ENCODE results near the gene PARP4. TPM values are rescaled to one million over a fixed set of nuclear protein-coding genes. Genes with fewer than 3 reads are reported as not detected.
"Not testable (repeated sequence)": the region's sequence is repeated elsewhere in the genome, so short reads cannot be mapped to it uniquely, and the experiment has no call there.

PARP4 gene
- total and polyA plus RNA-seq, 2 experiments from 2014 or later = 12.9 to 32.9 TPM

DNA sequence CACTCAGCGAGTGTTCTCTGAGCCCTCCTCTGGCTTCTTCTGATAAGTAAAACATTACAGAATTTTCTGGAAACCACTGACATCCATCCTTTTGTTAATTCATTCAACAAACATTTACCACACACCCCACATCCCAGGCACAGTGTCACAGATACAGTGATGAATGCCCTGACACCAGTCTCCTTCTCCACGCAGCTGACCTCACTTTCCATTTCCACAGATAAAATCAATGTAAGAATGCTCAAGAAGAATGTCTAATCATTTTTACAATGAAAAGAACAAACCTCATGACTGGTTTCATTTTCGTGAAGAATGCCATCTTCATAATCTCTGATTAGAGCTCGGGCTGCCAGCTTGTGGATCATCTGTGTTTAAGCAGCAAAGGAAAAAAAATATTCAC lies 69.2 kb downstream of the PARP4 start (continued):
- TF ChIP-seq, protein P1, sequence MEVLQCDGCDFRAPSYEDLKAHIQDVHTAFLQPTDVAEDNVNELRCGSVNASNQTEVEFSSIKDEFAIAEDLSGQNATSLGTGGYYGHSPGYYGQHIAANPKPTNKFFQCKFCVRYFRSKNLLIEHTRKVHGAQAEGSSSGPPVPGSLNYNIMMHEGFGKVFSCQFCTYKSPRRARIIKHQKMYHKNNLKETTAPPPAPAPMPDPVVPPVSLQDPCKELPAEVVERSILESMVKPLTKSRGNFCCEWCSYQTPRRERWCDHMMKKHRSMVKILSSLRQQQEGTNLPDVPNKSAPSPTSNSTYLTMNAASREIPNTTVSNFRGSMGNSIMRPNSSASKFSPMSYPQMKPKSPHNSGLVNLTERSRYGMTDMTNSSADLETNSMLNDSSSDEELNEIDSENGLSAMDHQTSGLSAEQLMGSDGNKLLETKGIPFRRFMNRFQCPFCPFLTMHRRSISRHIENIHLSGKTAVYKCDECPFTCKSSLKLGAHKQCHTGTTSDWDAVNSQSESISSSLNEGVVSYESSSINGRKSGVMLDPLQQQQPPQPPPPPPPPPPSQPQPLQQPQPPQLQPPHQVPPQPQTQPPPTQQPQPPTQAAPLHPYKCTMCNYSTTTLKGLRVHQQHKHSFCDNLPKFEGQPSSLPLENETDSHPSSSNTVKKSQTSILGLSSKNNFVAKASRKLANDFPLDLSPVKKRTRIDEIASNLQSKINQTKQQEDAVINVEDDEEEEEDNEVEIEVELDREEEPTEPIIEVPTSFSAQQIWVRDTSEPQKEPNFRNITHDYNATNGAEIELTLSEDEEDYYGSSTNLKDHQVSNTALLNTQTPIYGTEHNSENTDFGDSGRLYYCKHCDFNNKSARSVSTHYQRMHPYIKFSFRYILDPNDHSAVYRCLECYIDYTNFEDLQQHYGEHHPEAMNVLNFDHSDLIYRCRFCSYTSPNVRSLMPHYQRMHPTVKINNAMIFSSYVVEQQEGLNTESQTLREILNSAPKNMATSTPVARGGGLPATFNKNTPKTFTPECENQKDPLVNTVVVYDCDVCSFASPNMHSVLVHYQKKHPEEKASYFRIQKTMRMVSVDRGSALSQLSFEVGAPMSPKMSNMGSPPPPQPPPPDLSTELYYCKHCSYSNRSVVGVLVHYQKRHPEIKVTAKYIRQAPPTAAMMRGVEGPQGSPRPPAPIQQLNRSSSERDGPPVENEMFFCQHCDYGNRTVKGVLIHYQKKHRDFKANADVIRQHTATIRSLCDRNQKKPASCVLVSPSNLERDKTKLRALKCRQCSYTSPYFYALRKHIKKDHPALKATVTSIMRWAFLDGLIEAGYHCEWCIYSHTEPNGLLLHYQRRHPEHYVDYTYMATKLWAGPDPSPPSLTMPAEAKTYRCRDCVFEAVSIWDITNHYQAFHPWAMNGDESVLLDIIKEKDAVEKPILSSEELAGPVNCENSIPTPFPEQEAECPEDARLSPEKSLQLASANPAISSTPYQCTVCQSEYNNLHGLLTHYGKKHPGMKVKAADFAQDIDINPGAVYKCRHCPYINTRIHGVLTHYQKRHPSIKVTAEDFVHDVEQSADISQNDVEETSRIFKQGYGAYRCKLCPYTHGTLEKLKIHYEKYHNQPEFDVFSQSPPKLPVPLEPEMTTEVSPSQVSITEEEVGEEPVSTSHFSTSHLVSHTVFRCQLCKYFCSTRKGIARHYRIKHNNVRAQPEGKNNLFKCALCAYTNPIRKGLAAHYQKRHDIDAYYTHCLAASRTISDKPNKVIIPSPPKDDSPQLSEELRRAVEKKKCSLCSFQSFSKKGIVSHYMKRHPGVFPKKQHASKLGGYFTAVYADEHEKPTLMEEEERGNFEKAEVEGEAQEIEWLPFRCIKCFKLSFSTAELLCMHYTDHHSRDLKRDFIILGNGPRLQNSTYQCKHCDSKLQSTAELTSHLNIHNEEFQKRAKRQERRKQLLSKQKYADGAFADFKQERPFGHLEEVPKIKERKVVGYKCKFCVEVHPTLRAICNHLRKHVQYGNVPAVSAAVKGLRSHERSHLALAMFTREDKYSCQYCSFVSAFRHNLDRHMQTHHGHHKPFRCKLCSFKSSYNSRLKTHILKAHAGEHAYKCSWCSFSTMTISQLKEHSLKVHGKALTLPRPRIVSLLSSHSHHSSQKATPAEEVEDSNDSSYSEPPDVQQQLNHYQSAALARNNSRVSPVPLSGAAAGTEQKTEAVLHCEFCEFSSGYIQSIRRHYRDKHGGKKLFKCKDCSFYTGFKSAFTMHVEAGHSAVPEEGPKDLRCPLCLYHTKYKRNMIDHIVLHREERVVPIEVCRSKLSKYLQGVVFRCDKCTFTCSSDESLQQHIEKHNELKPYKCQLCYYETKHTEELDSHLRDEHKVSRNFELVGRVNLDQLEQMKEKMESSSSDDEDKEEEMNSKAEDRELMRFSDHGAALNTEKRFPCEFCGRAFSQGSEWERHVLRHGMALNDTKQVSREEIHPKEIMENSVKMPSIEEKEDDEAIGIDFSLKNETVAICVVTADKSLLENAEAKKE (CRISPR knock-in tag; IDR thresholded peaks at IDR 0.05) = no peak
- TF ChIP-seq, protein P2, sequence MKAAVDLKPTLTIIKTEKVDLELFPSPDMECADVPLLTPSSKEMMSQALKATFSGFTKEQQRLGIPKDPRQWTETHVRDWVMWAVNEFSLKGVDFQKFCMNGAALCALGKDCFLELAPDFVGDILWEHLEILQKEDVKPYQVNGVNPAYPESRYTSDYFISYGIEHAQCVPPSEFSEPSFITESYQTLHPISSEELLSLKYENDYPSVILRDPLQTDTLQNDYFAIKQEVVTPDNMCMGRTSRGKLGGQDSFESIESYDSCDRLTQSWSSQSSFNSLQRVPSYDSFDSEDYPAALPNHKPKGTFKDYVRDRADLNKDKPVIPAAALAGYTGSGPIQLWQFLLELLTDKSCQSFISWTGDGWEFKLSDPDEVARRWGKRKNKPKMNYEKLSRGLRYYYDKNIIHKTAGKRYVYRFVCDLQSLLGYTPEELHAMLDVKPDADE (IDR thresholded peaks at IDR 0.05) = no peak
- TF ChIP-seq, protein P3, sequence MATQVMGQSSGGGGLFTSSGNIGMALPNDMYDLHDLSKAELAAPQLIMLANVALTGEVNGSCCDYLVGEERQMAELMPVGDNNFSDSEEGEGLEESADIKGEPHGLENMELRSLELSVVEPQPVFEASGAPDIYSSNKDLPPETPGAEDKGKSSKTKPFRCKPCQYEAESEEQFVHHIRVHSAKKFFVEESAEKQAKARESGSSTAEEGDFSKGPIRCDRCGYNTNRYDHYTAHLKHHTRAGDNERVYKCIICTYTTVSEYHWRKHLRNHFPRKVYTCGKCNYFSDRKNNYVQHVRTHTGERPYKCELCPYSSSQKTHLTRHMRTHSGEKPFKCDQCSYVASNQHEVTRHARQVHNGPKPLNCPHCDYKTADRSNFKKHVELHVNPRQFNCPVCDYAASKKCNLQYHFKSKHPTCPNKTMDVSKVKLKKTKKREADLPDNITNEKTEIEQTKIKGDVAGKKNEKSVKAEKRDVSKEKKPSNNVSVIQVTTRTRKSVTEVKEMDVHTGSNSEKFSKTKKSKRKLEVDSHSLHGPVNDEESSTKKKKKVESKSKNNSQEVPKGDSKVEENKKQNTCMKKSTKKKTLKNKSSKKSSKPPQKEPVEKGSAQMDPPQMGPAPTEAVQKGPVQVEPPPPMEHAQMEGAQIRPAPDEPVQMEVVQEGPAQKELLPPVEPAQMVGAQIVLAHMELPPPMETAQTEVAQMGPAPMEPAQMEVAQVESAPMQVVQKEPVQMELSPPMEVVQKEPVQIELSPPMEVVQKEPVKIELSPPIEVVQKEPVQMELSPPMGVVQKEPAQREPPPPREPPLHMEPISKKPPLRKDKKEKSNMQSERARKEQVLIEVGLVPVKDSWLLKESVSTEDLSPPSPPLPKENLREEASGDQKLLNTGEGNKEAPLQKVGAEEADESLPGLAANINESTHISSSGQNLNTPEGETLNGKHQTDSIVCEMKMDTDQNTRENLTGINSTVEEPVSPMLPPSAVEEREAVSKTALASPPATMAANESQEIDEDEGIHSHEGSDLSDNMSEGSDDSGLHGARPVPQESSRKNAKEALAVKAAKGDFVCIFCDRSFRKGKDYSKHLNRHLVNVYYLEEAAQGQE (IDR thresholded peaks at IDR 0.05; ENCODE audit: unreplicated experiment) = no peak
- TF ChIP-seq CREB1 (CRISPR knock-in tag; IDR thresholded peaks at IDR 0.05; ENCODE audit: low read depth) (no peak), ZNF331 (CRISPR knock-in tag; IDR thresholded peaks at IDR 0.05; ENCODE audit: low read depth) (no peak)

DNA sequence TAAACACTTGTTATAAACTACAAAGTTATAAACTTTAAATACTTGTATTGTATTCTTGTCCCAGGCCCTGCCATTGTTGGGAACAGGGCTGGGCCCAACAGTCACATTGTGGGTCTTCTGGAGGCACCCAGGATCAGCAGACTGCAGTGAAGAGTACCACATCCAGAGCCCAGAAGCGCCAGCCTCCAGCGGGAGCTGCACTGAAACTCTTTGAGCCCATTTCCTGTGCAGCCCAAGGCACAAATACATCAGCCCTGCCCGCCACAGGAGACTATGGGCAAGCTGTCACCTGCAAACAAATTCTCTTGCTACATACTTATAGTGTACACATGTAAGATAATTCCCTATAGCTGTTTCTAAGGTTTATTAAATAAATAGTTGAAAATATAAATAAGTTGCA lies 86.5 kb downstream of the PARP4 start:
- not testable (repeated sequence) for H3K4me1 ChIP-seq (ENCODE audit: insufficient read depth); H3K4me3 ChIP-seq; H3F3A ChIP-seq (replicated peaks; ENCODE audit: low read depth); H3K27me3 Mint-ChIP-seq (ENCODE audit: insufficient read depth, low read depth, poor library complexity); DNase-seq (ENCODE audit: low spot score); H3K79me2 ChIP-seq (replicated peaks; ENCODE audit: insufficient read depth); H3K27me3 ChIP-seq (ENCODE audit: insufficient read depth); H3K27ac Mint-ChIP-seq; H3K4me1 Mint-ChIP-seq; H3K9me2 ChIP-seq (ENCODE audit: insufficient read depth); H3K4me2 ChIP-seq; H3K36me3 ChIP-seq (ENCODE audit: insufficient read depth); H2AFZ ChIP-seq; H4K20me1 ChIP-seq (replicated peaks; ENCODE audit: insufficient read depth); H3K4me3 Mint-ChIP-seq; H3K27ac ChIP-seq (ENCODE audit: low read depth); H3K9me3 Mint-ChIP-seq; ATAC-seq
- H3K36me3 Mint-ChIP-seq (ENCODE audit: low read depth) = peaks cover 65% of the 10 kb centered on the region

DNA sequence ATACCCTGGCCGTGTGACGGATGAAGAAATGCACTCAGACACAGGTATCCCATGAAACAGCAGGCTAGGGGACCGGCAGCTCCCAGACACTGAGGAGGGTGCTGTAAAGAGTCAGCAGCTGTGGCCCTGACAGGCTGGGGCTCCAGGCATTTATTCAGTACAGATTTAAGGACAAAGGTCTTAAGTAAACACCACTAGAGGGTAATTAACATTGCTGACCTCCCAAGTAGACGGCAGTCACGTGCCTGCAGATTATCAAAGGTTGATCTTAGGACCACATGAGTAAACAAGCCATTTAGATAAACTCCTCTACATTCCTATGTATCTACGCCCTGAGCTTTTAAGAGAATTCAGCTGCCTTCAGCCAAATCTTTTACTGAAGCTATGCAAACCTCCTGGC lies 92.9 kb downstream of the PARP4 start:
- peaks cover 14% of the 10 kb centered on the region; the same call in 1 of the 2 replicates for H3K36me3 ChIP-seq (ENCODE audit: insufficient read depth)
- H3K4me1 Mint-ChIP-seq; H3K4me3 ChIP-seq; H3F3A ChIP-seq (replicated peaks; ENCODE audit: low read depth); H3K9me2 ChIP-seq (ENCODE audit: insufficient read depth); H3K27me3 Mint-ChIP-seq (ENCODE audit: insufficient read depth, low read depth, poor library complexity); H3K79me2 ChIP-seq (replicated peaks; ENCODE audit: insufficient read depth); H3K27me3 ChIP-seq (ENCODE audit: insufficient read depth); H3K4me2 ChIP-seq; H3K27ac Mint-ChIP-seq; H2AFZ ChIP-seq; H3K4me3 Mint-ChIP-seq; H4K20me1 ChIP-seq (replicated peaks; ENCODE audit: insufficient read depth); H3K27ac ChIP-seq (ENCODE audit: low read depth); ATAC-seq; H3K4me1 ChIP-seq (ENCODE audit: insufficient read depth): not testable (repeated sequence)
- DNase-seq (ENCODE audit: low spot score) = peak; percentile 27
- H3K9me3 Mint-ChIP-seq = peaks cover 22% of the 10 kb centered on the region
- H3K36me3 Mint-ChIP-seq (ENCODE audit: low read depth) = peaks cover 55% of the 10 kb centered on the region
